ENCODE results near the gene CLEC16A. TPM values are rescaled to one million over a fixed set of nuclear protein-coding genes. Genes with fewer than 3 reads are reported as not detected.

Gene CLEC16A
- total RNA-seq, 1 experiment from 2014 or later = 8.0 TPM

DNA sequence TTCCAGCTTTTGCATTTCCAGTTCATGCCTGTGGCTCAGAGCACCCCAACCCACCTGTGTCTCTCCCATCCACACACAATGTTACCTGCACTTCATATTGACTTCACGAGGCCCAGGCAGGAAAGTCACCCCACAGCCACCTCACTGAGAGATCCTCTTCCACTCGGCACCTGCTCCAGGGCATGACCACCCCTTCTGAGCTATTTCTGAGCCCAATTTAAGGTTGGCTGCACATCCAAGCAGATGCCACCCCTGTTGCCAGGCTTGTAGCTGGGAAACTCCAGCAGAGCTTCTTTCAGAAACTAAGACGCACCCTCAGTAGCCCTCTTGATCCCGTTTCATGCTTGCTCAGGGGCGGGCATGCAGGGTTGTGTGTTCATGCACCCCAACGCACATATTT is 223.2 kb downstream of the CLEC16A start:
- no peak for DNase-seq (ENCODE audit: low read depth, low spot score)
- in situ Hi-C loops (cut with HindIII; ENCODE audit: low pct_unique_long_range_greater_than_20kb, low sequenced_read_pairs) = no loop called here

DNA sequence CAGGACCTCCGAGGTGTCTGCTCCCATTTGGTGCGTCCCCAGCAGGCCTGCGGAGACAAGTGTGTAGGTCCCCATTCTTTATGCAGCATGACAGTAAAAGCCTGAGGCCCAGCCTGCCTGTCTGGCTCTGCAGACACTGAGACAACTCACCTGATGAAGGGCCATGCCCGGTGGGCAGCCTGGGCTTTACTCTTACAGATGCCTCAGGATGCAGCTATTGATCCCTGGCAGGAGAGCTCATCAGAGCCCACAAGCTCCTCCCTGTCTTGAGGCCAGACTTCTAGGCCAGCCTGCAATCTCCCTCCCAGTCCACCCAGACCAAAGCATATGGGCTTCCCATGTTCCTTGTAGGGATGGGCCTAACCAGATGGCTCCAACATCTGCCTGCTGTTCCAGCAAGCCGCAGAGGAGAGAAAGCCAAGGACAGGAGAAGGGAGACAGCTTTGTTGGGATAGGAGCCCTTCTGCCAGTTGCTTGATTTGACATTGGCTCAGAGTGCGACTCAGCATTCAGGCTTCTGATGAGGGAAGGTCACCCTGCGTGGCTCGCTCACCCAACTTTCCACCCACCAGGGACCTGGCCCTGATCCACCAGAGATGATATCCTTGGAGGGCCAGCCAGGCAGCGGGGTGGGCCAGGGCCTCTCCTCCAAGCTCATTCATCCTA is 224.2 kb downstream of the CLEC16A start:
- in situ Hi-C loops (cut with HindIII; ENCODE audit: low pct_unique_long_range_greater_than_20kb, low sequenced_read_pairs) = no loop called here
- no peak for DNase-seq (ENCODE audit: low read depth, low spot score)

DNA sequence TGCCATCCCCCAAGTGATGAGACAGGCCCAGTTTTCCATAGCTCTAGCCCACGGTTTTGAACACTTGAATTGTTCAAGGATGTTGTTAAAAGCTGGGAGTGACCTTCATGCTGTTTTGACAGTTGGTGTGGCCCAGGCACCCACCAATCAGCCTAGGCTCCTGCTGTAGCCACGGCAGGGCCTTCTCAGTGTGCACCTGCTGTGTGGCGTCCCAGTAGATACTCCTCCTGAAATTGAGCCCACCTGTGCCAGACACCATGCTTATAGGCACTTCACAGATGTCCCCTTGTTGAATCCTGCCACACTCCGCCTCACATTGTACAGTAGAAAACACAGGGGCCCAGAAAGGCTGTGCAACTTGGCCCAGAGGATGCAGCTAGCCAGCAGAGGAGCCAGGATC is 225.3 kb downstream of the CLEC16A start:
- in situ Hi-C loops (cut with HindIII; ENCODE audit: low pct_unique_long_range_greater_than_20kb, low sequenced_read_pairs) = no loop called here
- DNase-seq (ENCODE audit: low read depth, low spot score) = no peak

DNA sequence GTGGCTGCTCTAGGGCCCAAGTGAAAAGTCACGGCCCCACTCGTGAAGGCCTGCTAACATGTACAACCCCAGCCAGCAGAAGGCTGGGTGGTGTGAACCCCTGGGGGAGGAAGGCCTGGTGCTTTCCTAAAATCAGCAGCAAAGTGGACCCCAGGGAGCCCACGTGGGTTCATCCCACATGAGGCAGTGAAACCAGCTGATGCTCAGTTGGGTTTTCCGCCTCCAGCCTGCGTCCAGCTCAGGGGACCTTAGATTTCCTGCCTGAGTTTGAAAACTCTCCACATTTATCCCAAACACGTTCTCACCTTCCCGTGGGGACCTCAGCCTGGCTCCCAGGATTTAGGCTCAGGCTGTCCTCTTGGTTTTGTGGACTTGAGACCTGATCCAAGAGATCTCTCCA is 225.8 kb downstream of the CLEC16A start:
- in situ Hi-C loops (cut with HindIII; ENCODE audit: low pct_unique_long_range_greater_than_20kb, low sequenced_read_pairs) = no loop called here
- DNase-seq (ENCODE audit: low read depth, low spot score) = no peak

DNA sequence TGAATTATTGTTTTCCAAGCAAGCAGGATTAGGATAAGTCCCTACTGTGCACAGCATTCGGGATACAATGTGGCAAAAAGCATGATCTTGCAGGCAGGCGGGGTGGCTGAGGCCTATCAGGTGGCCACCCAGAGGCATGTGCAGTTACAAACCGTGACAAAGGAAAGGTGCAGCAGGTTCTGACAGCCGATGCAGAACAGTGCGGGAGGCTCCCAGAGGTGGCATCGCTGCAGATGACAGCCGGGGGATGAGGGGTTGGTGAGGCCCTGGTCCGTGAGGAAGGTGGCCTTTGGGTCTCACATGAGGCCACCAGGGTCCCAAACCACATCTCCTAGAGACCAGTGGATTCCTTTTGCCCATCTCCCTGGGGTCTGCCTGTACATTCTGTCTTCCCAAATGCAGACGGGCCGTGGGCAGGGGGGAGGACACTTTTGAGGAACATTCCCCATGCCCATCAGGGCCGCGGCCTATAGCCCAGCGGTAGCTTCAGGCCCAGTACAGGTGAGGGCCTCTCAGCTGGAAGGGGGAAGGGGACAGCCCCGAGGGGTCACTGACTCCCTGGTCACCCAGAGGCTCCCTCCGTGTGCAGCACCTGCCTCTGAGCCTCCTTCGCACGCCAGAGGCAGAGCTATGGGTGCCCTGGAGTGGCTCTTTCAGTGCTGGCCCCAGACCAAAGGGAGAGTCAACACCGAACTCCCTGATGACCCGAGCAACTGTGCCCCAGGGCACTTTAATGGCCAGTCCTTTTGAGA is 226.5 kb downstream of the CLEC16A start:
- in situ Hi-C loops (cut with HindIII; ENCODE audit: low pct_unique_long_range_greater_than_20kb, low sequenced_read_pairs) = no loop called here
- no peak for DNase-seq (ENCODE audit: low read depth, low spot score)

DNA sequence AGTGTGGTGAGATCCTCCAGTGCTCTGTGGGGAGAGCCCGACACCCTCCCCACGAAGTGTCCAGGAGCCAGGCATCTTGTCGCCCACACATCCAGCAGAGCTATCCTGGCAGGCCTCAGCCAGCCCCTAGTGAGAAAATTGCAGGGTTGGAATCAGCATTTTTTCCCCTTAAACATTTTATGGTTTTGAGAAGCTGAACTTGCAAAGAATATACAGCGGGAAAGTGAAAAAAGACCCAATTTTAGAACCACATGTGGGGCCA is 227.0 kb downstream of the CLEC16A start:
- no peak for DNase-seq (ENCODE audit: low read depth, low spot score)
- in situ Hi-C loops (cut with HindIII; ENCODE audit: low pct_unique_long_range_greater_than_20kb, low sequenced_read_pairs) = no loop called here

DNA sequence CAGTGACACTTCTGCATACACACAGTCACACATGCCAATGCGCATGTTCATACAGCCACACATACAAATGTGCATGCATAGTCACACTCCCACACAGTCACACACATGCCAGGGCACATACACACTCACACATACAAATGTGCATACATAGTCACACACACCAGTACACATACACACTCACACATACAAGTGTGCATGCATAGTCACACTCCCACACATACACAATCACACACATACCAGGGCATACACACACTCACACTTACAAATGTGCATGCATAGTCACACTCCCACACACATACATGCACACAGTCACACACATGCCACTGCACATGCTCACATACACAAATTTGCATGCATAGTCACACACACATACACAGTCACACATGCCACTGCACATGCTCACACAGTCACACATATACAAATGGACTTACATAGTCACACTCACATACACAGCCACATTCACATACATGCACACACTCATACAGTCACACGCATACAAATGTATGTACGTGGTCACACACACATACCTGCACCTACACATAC is 227.5 kb downstream of the CLEC16A start:
- in situ Hi-C loops (cut with HindIII; ENCODE audit: low pct_unique_long_range_greater_than_20kb, low sequenced_read_pairs) = no loop called here
- no peak for DNase-seq (ENCODE audit: low read depth, low spot score)

DNA sequence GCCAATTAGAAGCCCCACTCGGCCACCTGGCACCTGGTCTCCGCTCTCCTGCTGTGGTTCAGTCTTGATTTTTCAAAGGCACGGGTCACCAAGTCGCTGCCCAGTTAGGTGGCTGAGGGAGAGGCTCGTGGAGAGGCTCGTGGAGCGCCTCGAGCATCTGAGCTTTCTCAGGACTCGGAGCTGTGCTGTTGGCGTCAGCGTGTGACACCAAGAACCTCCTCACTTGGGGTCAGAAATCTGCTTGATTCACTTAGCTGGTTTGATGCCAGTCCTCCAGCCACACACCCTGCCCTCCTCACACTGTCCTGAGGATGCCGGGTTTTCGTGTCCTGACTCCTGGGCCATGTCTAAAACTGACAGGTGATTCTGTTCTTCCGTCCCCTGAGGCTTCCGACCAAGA is 229.1 kb downstream of the CLEC16A start:
- in situ Hi-C loops (cut with HindIII; ENCODE audit: low pct_unique_long_range_greater_than_20kb, low sequenced_read_pairs) = no loop called here
- no peak for DNase-seq (ENCODE audit: low read depth, low spot score)

DNA sequence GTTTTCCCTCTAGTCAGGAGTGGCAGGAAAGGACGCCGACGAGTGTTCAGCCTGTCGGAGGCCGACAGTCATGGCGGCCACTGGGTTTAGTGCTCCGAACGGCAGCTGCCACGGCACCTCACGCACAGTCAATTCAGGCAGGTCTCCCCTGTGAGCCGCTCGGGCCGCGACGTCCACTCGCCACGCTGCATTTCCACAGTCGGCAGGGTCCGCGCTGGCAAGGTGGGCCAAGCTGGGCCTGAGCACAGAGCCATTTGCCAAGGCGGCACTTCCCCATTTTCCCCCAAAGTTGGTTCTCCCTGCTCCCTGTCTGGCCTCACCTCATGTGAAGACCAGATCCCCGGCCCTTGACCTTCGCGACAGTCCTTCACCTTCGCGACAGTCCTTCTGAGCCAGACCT is 229.8 kb downstream of the CLEC16A start:
- no peak for DNase-seq (ENCODE audit: low read depth, low spot score)
- in situ Hi-C loops (cut with HindIII; ENCODE audit: low pct_unique_long_range_greater_than_20kb, low sequenced_read_pairs) = no loop called here

DNA sequence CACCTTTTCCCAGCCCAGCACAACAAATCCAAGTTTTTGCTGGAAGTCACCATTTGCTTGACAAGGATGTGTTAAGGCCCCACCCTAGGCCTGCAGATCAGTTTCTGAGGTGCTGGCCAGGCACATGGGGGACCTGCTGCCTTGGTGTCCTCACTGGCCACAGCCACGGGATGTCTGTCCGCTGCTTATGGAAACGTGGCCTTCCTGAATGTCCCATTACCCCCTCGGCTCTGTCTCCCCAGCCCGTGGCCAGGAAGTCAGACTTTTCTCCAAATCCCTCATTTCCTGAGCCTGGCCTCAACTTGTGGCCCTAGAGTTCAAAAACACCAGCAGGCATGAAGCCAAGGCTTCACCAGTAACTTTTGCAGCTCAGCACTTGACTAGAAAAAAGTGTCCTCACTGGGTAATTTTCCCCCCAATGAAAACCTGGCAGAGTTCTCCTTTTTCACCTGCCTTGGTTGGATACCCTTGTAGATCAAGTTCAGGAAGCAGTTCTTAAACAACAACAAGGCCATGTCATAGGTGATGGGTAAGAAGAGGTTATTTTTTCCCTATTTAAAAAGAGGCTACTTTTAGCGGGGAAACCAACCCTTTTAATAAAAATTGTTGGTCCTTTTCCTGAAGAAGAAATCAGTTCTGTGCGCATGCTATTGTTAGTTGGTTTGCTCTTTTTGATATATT is 230.9 kb downstream of the CLEC16A start:
- no peak for DNase-seq (ENCODE audit: low read depth, low spot score)
- in situ Hi-C loops (cut with HindIII; ENCODE audit: low pct_unique_long_range_greater_than_20kb, low sequenced_read_pairs) = no loop called here

DNA sequence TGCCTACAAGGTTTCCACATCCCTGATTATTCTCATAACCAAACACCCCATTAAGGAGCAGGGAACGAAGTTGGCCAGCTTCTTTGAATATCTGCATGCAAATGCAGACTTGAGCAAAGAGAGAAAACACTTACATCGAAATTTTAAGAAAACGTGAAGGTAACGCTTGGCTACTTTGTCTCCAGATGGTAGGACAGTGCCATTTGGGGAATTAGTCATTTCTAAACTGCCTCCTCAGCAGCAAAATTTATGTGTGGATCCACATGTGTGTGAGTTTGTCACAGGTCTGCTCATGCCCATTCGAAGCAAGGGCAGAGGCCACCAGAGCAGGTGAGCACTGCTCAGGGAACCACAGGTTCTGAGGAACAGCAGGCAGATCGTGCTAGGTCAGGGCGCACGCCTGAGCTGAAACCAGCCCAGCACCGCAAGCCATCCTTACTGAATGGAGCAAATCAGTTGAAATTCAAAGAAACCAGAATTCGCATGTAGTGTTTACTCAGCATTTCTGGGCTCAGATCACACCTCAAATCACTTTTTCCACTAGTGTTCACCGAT is 231.5 kb downstream of the CLEC16A start:
- no peak for DNase-seq (ENCODE audit: low read depth, low spot score)
- in situ Hi-C loops (cut with HindIII; ENCODE audit: low pct_unique_long_range_greater_than_20kb, low sequenced_read_pairs) = no loop called here

DNA sequence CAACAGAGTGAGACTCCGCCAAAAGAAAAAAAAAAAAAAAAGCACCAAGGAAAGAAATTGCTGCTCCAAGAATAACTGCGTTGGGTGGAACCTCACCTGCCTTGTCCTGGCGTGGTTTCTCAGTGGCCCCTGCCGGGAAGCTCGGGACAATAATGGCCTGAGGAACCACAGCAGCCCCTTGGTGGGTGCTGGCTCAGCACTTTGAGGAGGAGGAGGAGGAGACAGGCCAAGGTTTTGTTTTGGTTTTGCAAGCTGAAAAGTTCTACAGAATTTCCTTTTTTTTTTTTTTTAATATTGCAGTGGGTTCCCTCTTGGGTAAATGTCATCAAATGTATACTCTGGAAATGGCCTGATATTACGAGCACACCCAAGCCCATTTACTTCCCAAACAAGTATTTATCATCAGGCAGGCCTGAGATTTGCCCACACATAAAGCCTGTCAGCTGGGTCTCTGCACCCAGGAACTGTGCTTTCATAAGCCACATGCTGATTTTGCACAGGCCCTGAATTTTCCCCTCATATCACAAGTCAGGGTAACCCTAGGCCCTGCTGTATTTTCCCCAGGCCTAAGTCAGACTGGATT is 233.3 kb downstream of the CLEC16A start:
- in situ Hi-C loops (cut with HindIII; ENCODE audit: low pct_unique_long_range_greater_than_20kb, low sequenced_read_pairs) = no loop called here
- no peak for DNase-seq (ENCODE audit: low read depth, low spot score)

DNA sequence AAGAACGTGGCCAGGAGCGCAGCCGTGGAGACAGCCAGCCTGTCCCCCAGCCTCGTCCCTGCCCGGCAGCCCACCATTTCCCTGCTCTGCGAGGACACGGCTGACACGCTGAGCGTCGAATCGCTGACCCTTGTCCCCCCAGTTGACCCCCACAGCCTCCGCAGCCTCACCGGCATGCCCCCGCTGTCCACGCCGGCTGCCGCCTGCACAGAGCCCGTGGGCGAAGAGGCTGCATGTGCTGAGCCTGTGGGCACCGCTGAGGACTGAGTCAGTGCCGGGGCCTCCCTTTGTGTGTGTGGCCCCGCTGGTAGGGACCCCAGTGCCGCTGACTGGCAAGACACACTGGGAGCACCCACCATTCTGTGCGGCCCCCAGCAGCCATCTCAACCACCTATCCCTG is 234.1 kb downstream of the CLEC16A start:
- no peak for DNase-seq (ENCODE audit: low read depth, low spot score)
- in situ Hi-C loops (cut with HindIII; ENCODE audit: low pct_unique_long_range_greater_than_20kb, low sequenced_read_pairs) = no loop called here

DNA sequence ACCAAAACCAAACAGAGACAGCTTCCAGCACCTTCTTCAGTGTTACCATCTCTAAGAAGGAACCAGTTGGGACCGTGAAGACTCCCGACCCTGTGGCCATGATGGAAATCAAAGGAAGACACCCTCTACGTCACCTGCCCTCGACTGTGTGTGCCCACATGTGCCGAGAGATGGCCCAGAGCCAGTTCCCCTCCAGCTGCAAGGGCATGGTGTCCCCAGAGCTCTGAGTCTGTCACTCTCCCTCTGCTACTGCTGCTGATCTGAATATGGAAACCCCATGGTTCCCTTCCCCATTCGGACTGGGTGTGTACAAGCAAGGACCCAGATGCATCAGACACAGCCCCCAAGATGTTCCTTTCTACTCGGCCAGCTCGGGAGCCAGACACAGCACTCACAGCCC is 235.2 kb downstream of the CLEC16A start:
- no peak for DNase-seq (ENCODE audit: low read depth, low spot score)
- in situ Hi-C loops (cut with HindIII; ENCODE audit: low pct_unique_long_range_greater_than_20kb, low sequenced_read_pairs) = no loop called here

DNA sequence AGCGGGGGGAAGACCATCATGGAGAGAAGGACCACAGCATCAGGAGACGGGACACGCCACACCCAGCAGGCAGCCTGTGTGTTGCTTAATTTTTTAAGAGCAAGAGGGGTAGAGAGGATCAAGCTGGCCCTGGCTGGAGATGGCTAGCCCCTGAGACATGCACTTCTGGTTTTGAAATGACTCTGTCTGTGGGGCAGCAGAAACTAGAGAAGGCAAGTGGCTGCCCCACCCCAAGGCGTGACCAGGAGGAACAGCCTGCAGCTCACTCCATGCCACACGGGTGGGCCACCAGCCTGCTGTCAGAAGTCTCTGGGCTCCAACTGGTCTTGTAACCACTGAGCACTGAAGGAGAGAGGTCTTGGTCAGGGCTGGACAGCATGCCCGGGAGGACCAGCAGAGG is 236.1 kb downstream of the CLEC16A start:
- in situ Hi-C loops (cut with HindIII; ENCODE audit: low pct_unique_long_range_greater_than_20kb, low sequenced_read_pairs) = no loop called here
- DNase-seq (ENCODE audit: low read depth, low spot score) = no peak

DNA sequence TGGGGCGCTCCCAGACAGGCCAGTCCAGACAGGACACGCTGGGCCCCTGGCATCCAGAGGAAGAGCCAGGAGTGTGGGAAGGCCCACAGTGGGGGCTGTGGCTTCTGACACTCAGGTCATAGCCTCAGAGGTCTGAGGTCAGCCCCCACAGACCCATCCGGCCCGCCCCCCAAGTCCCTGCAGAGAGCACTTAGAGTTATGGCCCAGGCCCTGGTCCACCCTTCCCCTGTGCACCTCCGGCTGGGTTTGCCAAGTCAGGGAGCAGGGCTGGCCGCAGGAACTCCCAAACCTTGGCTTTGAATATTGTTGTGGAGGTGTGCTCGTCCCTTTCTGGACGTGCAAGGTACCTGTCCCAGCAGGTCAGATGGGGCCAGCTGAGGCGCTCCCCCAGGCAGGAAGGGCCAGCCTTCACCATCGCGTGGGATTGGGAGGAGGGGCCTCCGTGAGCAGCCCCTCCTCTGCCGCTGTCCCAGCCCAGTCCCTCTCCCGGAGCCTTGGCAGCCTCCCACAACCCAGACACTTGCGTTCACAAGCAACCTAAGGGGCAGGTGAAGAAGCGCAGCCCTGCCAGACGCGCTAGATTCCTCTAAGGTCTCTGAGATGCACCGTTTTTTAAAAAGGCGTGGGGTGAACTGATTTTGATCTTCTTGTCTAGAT is 237.0 kb downstream of the CLEC16A start:
- in situ Hi-C loops (cut with HindIII; ENCODE audit: low pct_unique_long_range_greater_than_20kb, low sequenced_read_pairs) = no loop called here

DNA sequence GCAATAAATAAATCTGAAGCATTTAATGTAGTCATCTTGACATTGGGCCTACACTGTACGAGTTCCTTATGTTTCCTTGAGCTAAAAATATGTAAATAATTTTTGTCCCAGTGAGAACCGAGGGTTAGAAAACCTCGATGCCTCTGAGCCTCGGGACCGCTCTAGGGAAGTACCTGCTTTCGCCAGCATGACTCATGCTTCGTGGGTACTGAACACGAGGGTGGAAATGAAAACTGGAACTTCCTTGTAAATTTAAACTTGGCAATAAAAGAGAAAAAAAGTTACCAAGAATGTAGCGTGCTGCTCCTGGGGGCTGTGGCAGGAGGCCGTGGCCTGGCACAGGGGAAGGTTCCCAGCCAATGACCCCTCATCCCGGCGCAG is 237.5 kb downstream of the CLEC16A start:
- DNase-seq (ENCODE audit: low read depth, low spot score) = no peak
- in situ Hi-C loops (cut with HindIII; ENCODE audit: low pct_unique_long_range_greater_than_20kb, low sequenced_read_pairs) = no loop called here

More for the DNA sequence above, 237.0 kb downstream of the CLEC16A start:
- DNase-seq (ENCODE audit: low read depth, low spot score) = no peak

DNA sequence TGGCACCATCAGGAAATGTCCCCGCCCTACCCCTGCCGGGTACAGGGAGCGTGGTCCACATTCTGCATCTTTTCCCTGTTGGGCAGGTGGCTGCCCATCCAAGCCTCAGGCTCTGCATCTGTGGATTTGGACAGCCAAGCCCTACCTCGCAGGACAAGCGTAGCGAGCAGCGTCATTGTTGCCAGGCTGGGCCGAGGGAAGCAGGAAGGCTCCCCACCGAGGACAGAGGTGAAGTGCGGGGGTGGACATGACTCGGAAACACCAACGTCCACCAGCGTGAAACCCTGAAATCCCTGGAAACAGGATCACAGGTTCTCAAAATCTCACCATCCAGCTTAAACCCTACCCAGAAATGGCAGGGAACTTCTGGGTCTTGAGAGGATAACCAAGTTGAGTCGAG is 238.0 kb downstream of the CLEC16A start:
- in situ Hi-C loops (cut with HindIII; ENCODE audit: low pct_unique_long_range_greater_than_20kb, low sequenced_read_pairs) = no loop called here

More for the DNA sequence above, 238.0 kb downstream of the CLEC16A start:
- no peak for DNase-seq (ENCODE audit: low read depth, low spot score)
